Glomerular visceral epithelial cell (primary cell): ENCODE measurements around the gene MAGEB3.
A peak's percentile ranks its signal among the peaks of the same experiment; 100 is the strongest.

Experiments used
- DNase-seq: peaks from one replicate; pipeline ENCODE4 v3.0.0-alpha.2; 2016; ENCODE audit errors: extremely low spot score

The MAGEB3 gene

DNA sequence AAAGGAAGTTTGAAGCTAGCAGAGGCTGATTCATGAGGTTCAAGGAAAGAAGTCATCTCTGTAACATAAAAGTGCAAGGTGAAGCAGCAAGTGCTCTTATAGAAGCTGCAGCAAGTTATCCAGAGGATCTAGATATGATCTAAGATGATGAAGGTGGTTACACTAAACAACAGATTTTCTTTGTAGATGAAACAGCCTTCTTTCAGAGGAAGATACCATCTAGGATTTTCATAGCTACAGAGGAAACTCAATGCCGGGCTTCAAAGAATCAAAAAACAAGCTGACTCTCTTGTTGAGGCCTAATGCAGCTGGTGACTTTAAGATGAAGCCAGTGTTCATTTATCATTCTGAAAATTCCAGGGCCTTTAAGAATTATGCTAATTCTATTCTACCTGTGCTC lies 50.0 kb downstream of the MAGEB3 start:
- no peak for DNase-seq

DNA sequence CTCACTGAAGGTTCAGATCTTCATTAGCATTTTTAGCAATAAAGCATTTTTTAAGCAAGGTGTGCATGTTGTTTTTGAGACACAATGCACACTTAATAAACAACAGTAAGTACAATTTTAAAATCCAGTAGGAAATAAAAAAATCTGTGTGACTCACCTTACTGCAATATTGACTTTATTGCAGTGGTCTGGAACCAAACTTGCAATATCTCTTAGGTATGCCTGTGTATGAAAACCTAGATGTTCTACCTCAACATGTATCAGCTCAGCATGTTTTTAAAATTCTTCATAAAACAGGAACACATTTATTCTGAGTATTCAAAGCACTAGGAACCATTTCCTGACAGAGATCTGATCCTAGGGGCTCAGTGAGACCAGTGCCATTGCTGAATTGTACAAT lies 52.1 kb downstream of the MAGEB3 start:
- no peak for DNase-seq

- peak; percentile 78 for DNase-seq
Observed at GRCh38 chrX:30283456-30284200, 53.2 kb downstream of the MAGEB3 start.
